Activated naive CD4-positive, alpha-beta T cell (primary cell): Measurements from ENCODE around the gene CCDC158.

ENCODE experiments used
- DNase-seq, 4 experiments: peaks; one replicate each; lab custom pipeline; 2025; lab: John Stamatoyannopoulos, UW

CCDC158 gene

DNA sequence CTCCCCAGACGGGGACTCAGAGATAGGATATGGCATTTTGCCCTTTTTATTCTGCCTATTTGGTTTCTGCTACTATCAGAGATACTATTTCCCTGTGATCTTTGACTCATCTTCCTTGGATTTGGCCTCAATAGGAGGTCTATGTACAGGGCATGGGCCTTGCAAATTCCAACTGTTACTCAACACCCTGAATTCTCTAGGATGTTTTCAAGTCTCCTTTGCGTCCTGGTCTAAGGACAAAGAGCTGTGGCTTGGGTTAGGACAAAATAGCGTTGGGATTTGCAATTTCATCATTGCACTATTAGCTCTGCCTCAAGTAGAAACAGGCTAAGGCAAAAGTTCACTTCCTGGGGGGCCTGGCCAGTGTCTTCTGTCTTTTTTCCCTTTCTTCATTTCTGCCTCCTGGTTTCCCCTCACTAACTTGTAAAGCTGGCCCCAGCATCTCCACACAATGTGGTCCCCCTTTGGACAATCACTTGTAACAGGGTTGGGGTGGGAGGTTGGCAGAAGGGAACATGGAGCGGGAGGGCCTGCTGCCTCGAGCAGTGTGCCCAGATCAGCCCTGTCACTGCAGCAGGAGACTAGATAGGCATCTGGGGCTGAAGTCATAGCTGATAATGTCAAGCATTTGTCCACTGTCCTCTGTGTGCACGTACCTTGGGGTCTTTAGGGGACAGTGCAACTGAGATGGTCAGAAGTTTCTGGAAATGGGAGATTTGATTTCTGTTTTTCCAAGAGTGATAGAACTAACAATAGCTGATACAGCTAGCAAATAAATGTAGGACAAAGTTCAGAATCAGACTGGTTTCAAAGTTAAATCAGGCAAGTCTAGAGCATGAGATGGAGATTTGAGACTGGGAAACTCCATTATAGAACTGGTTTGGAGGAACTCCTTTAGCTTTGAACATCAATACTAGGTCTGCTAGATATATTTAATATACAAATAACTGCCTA lies 140.2 kb downstream of the CCDC158 start:
- DNase-seq = no peak

DNA sequence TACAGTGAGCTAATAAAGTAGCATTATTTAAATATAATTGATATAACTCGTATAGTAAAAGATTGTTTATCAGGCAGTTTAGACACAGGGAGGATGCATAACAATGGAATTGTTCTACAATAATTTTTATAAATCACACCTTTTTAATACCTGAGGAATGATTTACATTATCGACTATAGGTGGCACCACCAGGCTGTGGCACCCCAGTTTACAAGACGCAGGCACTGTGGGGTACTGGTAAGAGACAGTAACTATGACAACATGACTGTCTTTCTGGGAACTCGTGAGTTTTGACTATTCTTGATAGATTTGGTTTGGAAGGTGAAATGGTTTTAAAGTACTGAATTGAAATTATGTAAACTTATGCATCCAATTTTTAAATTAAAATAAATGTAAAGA lies 141.5 kb downstream of the CCDC158 start:
- no peak for DNase-seq

DNA sequence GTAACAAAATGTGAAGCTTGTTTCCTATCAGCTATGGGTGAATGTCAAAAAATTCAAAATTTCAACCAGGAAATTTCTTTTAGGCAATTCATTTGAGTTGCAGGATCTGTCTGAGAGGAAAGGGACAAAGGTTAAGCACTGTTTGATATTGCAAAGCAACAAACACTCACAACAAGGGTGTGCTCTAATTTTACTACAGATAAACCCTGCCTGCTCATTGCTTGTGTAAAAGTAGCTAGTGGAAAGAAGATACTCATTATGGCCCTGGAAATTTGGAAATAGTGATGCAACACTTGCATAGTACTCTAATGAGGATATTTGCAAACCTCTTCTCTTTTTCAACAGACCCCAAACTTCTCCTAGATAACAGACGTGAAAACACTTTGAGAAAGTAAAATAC lies 142.4 kb downstream of the CCDC158 start:
- no peak for DNase-seq

- DNase-seq = no peak
Measured at GRCh38 chr4:76277667-76278066, 143.3 kb downstream of the CCDC158 start.

- DNase-seq = no peak
Measured at GRCh38 chr4:76276813-76277212, 144.1 kb downstream of the CCDC158 start.

DNA sequence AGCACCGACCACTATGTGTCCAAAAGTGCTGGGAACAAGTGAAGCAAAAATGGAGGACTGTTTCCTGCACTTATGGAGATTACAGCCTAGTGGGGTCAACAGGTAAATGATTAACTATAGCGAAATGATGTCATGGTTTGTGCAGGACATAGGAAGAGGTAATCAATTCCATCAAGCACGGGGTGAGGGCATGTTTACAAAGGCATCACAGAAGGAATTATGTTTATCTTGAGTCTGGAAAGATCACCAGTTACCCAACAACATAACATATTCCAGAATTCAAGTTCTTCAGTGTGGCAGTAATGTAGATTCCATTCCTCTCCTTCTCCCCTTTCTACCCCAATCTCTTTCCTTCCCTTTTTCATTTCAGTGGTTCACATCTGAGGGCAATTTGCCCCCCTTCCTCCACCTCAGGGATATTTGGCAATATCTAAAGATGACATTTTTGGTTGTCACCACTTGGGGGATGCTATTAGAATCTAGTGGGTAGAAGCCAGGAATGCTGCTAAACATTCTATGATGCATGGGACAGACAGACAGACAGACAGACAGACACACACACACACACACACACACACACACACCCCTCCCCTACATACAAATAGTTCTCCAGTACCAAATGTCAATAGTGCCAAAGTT lies 145.3 kb downstream of the CCDC158 start:
- DNase-seq = no peak

DNA sequence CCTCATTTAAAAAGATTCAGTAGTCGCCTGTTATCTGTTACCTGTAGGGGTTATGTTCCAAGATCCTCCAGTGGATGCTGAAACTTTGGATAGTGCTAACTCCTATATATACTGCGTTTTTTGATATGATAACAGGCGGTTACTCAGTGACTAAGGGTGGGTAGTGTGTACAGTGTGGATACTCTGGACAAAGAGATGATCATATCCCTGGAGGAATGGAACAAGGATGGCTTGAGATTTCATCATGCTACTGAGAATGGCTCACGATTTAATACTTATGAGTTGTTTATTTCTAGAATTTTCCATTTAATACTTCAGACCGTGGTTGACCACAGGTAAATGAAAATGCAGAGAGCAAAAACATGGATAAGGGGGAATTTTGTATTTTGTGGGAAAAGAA lies 147.9 kb downstream of the CCDC158 start:
- DNase-seq = no peak

DNA sequence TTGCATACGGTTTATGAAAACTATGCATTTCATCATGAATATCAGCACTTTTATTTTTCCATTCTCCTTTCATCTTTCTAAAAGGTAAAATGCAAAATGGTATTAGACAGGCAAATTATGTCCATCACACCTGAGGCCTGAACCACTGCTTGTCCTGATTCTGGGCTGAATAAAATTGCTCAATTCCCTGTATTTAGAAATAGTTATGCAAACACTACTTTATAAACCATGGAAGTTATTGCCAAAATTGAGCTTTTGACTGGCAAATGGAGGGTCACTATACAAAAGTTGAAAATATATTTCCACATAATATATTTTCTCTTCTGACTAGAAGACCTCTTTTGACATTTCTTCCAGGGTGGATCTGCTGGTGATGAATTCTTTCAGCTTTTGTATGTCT lies 148.4 kb downstream of the CCDC158 start:
- no peak for DNase-seq

DNA sequence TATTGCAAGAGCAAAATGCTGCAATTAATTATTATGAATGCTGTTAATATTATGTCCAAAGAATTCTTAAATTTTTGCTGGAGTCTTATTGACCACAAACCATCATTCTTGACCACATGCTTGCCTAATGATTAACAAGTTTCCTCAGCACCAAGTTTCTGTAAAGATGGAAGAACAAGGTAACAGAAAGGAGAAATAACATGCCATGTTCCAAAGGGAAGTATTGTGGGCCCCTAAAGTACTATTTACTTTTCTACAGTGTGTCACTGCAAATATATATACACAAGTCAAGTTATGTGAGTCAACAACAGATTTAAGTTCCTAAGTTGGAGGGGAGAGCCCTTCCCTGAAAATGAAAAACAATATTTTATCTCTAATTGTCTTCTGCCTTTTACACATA lies 148.9 kb downstream of the CCDC158 start:
- no peak for DNase-seq

DNA sequence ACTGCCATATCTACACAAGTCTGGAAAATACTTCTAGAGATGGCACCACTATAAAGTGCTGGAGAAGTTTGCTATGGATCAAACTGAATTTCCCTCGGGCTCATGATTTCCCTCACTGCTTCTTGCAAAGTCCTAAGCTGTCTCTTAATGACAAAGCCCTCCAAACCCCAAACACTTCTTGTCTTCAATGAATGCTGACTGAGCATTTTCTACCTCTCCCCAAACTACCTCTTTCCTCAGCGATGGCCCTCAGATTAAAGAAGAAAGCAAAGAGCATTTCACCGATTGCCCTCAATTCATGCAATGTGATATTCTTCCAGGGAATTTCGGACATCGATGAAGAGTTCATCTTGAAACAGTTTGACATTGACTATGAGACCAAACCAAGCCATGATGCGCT lies 149.7 kb downstream of the CCDC158 start:
- DNase-seq = no peak

DNA sequence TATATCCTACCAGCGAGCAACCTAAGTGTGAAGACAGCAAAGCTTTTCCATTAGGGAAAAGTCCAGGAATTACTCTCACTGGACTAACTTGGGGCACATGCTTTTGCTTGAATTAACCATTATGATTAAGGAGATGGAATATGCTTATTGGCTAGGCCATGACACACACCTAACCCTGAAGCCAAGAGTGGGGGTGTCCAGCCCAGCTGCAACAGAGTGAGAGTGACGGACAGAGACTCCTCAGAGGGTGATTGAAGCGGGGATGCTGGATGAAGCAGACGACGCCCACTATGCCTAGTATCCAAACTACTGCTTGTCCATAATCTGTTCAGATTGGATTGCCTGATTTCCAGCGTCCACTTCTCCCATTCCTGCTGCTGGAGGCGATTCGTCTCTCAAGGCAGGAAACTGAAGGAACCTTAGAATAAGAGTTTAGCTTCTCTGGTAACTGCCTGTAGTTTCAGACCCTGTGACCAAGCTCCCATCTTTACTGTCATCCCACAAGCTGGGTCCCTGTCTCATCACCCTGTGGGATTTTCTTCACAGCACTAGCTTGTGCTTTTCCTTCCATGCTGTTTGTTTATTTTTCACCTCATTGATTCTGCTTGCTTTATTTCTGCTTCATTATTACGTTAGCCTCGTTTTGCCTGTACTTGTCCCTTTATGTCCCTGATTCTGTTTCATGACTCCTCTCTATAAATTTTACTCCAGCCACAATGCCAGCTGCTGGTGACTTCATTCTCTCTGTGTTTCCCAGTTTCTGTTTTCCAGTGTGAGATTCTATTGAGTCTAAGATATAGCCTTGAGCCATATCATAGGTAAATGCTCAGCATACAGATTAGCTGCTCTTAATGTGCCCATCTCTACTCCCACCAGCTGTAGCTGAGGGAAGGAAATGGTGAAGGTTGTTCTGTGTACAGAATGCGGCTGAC lies 150.4 kb downstream of the CCDC158 start:
- no peak for DNase-seq

GRCh38 chr4:76267811-76268210 lies 153.1 kb downstream of the CCDC158 start:
- no peak for DNase-seq

DNA sequence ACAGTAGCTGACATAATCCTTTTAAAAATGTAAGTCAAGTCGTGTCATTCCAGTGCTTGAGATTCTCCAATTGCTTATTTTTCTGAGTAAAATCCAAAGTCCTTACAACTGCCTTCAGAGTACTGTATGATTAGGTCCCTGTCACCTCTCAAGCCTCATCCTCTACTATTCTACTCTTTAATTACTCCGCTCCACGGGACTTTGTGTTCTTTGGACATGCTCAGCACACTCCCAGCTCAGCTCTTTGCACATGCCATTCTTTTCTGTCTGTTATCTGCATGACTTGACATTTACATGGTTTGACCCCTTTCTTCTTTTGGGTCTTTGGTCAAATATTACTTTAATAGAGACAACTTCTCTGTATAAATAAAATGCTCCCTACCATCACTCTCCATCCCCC lies 154.3 kb downstream of the CCDC158 start:
- DNase-seq = no peak

GRCh38 chr4:76265631-76266218 lies 155.2 kb downstream of the CCDC158 start:
- no peak for DNase-seq
